OCI-LY1 (cell line): ENCODE results near the gene PTCD3.

Experiments
- H2AFZ ChIP-seq: fragments of 200-600 bp; sonication (generic), shearing (Covaris generic); 2 replicates; pipeline ENCODE4 v1.6.0; 2014; ENCODE audit warnings: antibody characterized with exemption, mild to moderate bottlenecking, low read length
- H3F3A ChIP-seq: fragments of 200-600 bp; sonication (generic), shearing (Covaris generic); 2 replicates; pipeline ENCODE4 v1.6.0; 2014; ENCODE audit warnings: mild to moderate bottlenecking, antibody characterized with exemption, low read length, moderate library complexity; ENCODE audit not compliant: insufficient read depth
- H3K27ac ChIP-seq: fragments of 200-600 bp; sonication (generic); 2 replicates; pipeline ENCODE4 v1.5.1; 2014; ENCODE audit warnings: low read length, mixed run types, mild to moderate bottlenecking, low read depth; ENCODE audit not compliant: poor library complexity, severe bottlenecking
- H3K27me3 ChIP-seq: fragments of 200-600 bp; sonication (generic); 2 replicates; pipeline ENCODE4 v1.6.0; 2014; ENCODE audit warnings: antibody characterized with exemption, mild to moderate bottlenecking, low read length, moderate library complexity; ENCODE audit not compliant: insufficient read depth
- H3K36me3 ChIP-seq: fragments of 200-600 bp; sonication (generic); 2 replicates; pipeline ENCODE4 v1.6.1; 2014; ENCODE audit warnings: mild to moderate bottlenecking, antibody characterized with exemption, low read length, moderate library complexity, mixed read lengths; ENCODE audit not compliant: insufficient read depth
- H3K4me1 ChIP-seq: fragments of 200-600 bp; sonication (generic); 2 replicates; pipeline ENCODE4 v1.5.1; 2014; ENCODE audit warnings: mild to moderate bottlenecking, low read length, moderate library complexity; ENCODE audit not compliant: insufficient read depth, severe bottlenecking
- H3K4me2 ChIP-seq: fragments of 200-600 bp; sonication (generic), shearing (Covaris generic); 2 replicates; pipeline ENCODE4 v1.6.1; 2014; ENCODE audit warnings: low read length
- H3K4me3 ChIP-seq: fragments of 200-600 bp; sonication (generic); 2 replicates; pipeline ENCODE4 v1.5.1; 2014; ENCODE audit warnings: low read length, low read depth, mild to moderate bottlenecking, mixed read lengths; ENCODE audit not compliant: poor library complexity, severe bottlenecking
- H3K79me2 ChIP-seq: fragments of 200-600 bp; shearing (Covaris generic); 2 replicates; pipeline ENCODE4 v1.6.1; 2016; ENCODE audit warnings: mixed run types, low read length, mixed read lengths; ENCODE audit not compliant: insufficient read depth
- H3K9ac ChIP-seq: fragments of 200-600 bp; sonication (generic), shearing (Covaris generic); 2 replicates; pipeline ENCODE4 v1.6.1; 2014; ENCODE audit warnings: mild to moderate bottlenecking, low read length, mixed read lengths
- H3K9me2 ChIP-seq: fragments of 200-600 bp; sonication (generic), shearing (Covaris generic); 2 replicates; pipeline ENCODE4 v1.6.1; 2014; ENCODE audit warnings: low read depth, mild to moderate bottlenecking, low read length, mixed read lengths
- H3K9me3 ChIP-seq: fragments of 200-600 bp; shearing (Covaris generic); 2 replicates; pipeline ENCODE4 v1.6.1; 2014; ENCODE audit warnings: low read length, mixed read lengths
- H4K20me1 ChIP-seq: fragments of 200-600 bp; sonication (generic), shearing (Covaris generic); 2 replicates; pipeline ENCODE4 v1.6.0; 2016; ENCODE audit warnings: mild to moderate bottlenecking, low read length; ENCODE audit not compliant: insufficient read depth
- CTCF ChIP-seq: fragments of 200-600 bp; sonication (generic), shearing (Covaris generic); IDR thresholded peaks from 2 replicates; pipeline ENCODE4 v1.5.1; 2017; ENCODE audit warnings: mild to moderate bottlenecking, antibody characterized with exemption, low read length, moderate library complexity, mixed read lengths
- EZH2 ChIP-seq: fragments of 200-600 bp; sonication (generic), shearing (Covaris generic); IDR thresholded peaks from 2 replicates; pipeline ENCODE4 v1.8.0; 2017; ENCODE audit warnings: borderline replicate concordance, mixed run types, mild to moderate bottlenecking, antibody characterized with exemption, low read length, moderate library complexity, mixed read lengths

PTCD3 gene

GRCh38 chr2:86186431-86186830 lies 80.4 kb downstream of the PTCD3 start:
- peaks cover 51% of the 10 kb centered on the region for H3K4me1 ChIP-seq
- peak overlapping the region; percentile 8; the same call in 1 of the 2 replicates for H3K4me2 ChIP-seq
- no peaks in the 10 kb centered on the region for H4K20me1 ChIP-seq
- H3K36me3 ChIP-seq, result peaks cover 31% of the 10 kb centered on the region
- no peak overlapping the region for H2AFZ ChIP-seq
- peak overlapping the region; percentile 73 for H3K27ac ChIP-seq
- no peaks in the 10 kb centered on the region for H3K9me3 ChIP-seq
- peaks cover 99% of the 10 kb centered on the region for H3K79me2 ChIP-seq
- no peaks in the 10 kb centered on the region for H3F3A ChIP-seq
- H3K27me3 ChIP-seq, result no peaks in the 10 kb centered on the region
- no peak overlapping the region for H3K4me3 ChIP-seq
- H3K9ac ChIP-seq, result no peak overlapping the region
- H3K9me2 ChIP-seq, result no peaks in the 10 kb centered on the region
- no peak for TF ChIP-seq CTCF
- no peak for TF ChIP-seq EZH2

DNA sequence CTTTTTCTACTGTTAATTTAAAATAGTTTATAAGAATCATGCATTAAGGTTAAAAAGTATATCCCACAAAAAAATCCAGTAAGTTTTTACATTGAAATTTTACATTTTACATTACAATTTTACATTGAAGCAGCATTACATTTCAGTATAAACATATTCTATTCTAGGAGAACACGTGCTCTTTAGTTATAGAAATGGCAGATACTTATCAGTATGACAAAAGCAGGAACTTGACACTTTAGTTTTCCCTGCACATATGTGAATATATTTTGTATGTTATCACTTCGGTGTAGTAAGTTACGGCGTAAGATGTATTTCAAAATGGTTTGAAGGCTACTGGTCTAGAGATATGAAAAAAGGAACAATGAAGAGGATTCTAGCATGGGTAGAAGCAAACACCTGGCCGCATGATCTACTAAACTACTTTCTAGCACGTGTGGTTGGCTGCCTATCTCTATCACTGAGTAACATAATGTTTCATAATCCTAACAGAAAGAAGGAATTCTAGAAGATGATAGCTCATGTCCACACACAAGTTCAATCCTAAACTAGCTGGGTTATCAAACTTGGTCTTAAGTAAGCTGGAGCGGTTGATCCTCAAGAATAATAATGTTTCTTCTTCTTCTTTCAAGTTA lies 83.9 kb downstream of the PTCD3 start:
- H3K9me3 ChIP-seq, result no peaks in the 10 kb centered on the region
- no peaks in the 10 kb centered on the region for H3F3A ChIP-seq
- no peaks in the 10 kb centered on the region for H3K9me2 ChIP-seq
- no peak overlapping the region for H3K27ac ChIP-seq
- H2AFZ ChIP-seq, result no peak overlapping the region
- H3K9ac ChIP-seq, result no peak overlapping the region
- no peaks in the 10 kb centered on the region for H3K27me3 ChIP-seq
- H3K79me2 ChIP-seq, result peaks cover 94% of the 10 kb centered on the region
- H3K4me3 ChIP-seq, result no peak overlapping the region
- peaks cover 69% of the 10 kb centered on the region for H3K4me1 ChIP-seq
- TF ChIP-seq EZH2, result no peak
- TF ChIP-seq CTCF, result no peak
- H3K36me3 ChIP-seq, result peaks cover 50% of the 10 kb centered on the region
- H3K4me2 ChIP-seq, result no peak overlapping the region
- H4K20me1 ChIP-seq, result no peaks in the 10 kb centered on the region; the same call in 1 of the 2 replicates
